OCI-LY3 (cell line): Measurements from ENCODE around the gene CCDC154.

ENCODE experiments used
- H2AFZ ChIP-seq: fragments of 200-600, 300-600 bp; shearing (Covaris generic); 2 replicates; pipeline ENCODE4 v1.6.0; 2014; ENCODE audit warnings: antibody characterized with exemption, low read depth, low read length
- H3K27ac ChIP-seq: fragments of 200-600, 300-600 bp; sonication (generic); 2 replicates; pipeline ENCODE4 v1.5.1; 2014; ENCODE audit warnings: mild to moderate bottlenecking, low read length, moderate library complexity, mixed read lengths
- H3K27me3 ChIP-seq: fragments of 200-600, 300-600 bp; sonication (generic); 2 replicates; pipeline ENCODE4 v1.6.1; 2014; ENCODE audit warnings: low read depth, low read length, mixed read lengths
- H3K36me3 ChIP-seq: fragments of 200-600, 300-600 bp; sonication (generic); replicated peaks from 2 replicates; pipeline ENCODE3; 2014; ENCODE audit warnings: low read depth, low read length, mixed read lengths
- H3K4me1 ChIP-seq: fragments of 300-600, 200-600 bp; sonication (generic); 2 replicates; pipeline ENCODE4 v1.6.1; 2014; ENCODE audit warnings: low read length, mixed read lengths
- H3K4me2 ChIP-seq: fragments of 200-600, 300-600 bp; sonication (generic); 2 replicates; pipeline ENCODE4 v1.6.1; 2014; ENCODE audit warnings: low read length, mixed read lengths
- H3K4me3 ChIP-seq: fragments of 300-600, 200-600 bp; sonication (generic); 2 replicates; pipeline ENCODE4 v1.5.1; 2014; ENCODE audit warnings: antibody characterized with exemption, mild to moderate bottlenecking, low read length, moderate library complexity
- H3K79me2 ChIP-seq: fragments of 300-600, 200-600 bp; shearing (Covaris generic); 2 replicates; pipeline ENCODE4 v1.6.1; 2014; ENCODE audit warnings: mild to moderate bottlenecking, low read length, mixed read lengths
- H3K9ac ChIP-seq: fragments of 300-600, 200-600 bp; shearing (Covaris generic); 2 replicates; pipeline ENCODE4 v1.6.0; 2014; ENCODE audit warnings: mild to moderate bottlenecking, low read length, moderate library complexity
- H3K9me3 ChIP-seq: fragments of 200-600, 300-600 bp; shearing (Covaris generic); 2 replicates; pipeline ENCODE4 v1.6.1; 2014; ENCODE audit warnings: low read length, mixed read lengths; ENCODE audit not compliant: insufficient read depth
- H4K20me1 ChIP-seq: fragments of 200-600, 300-600 bp; sonication (generic); 2 replicates; pipeline ENCODE4 v1.6.1; 2016; ENCODE audit warnings: low read length, mixed read lengths; ENCODE audit not compliant: insufficient read depth
- EZH2phosphoT487 ChIP-seq: fragments of 200-600 bp; shearing (Covaris generic); IDR thresholded peaks from 2 replicates; pipeline ENCODE4 v1.6.1; 2018; ENCODE audit warnings: antibody characterized with exemption, mixed run types, low read depth
- TF ChIP-seq, protein P1 (sequence below): fragments of 200-600, 300-600 bp; sonication (generic); IDR thresholded peaks from 2 replicates; pipeline ENCODE4 v1.5.1; 2014; ENCODE audit warnings: antibody characterized with exemption, low read length, low read depth

CCDC154 gene

DNA sequence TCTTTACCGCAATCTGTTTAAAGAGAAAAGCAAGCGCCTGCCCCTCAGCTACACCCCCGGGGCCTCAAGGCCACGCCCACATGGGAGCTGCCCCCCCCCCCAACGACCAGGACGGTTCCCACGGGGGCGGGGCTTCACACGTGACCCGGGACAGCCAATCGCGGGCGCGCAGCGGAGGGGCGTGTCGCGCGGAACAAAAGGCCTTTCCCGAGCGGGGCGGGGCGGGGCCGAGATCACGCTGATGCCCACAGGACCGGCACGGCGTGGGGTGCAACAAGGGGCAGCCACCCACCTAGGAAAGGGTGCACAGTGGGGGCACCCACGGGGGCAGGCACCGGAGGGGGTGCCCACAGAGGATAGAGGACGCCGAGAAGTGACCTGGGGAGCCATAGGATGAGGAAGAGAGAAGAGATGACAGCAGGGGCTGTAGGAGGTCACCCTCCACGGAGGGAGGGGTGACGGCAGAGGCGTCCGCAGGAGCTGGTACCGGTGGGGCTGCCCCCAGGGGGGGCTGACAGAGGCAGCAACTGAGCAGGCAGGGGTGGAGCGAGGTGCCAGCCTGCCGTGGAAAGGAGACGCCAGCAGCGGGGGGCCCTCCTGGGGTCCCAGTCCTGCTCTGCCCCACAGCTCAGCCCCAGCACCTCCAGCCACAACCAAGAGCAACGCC lies 36.1 kb downstream of the CCDC154 start:
- H4K20me1 ChIP-seq, result peaks cover 43% of the 10 kb centered on the region
- H3K4me3 ChIP-seq, result peak overlapping the region; percentile 80
- H2AFZ ChIP-seq, result no peak overlapping the region
- no peak overlapping the region for H3K27ac ChIP-seq
- H3K36me3 ChIP-seq, result peaks cover 15% of the 10 kb centered on the region
- peaks cover 7% of the 10 kb centered on the region; the same call in 1 of the 2 replicates for H3K4me1 ChIP-seq
- no peaks in the 10 kb centered on the region for H3K27me3 ChIP-seq
- H3K9ac ChIP-seq, result no peak overlapping the region; the same call in 1 of the 2 replicates
- peak overlapping the region; percentile 82 for H3K4me2 ChIP-seq
- TF ChIP-seq, protein P1, sequence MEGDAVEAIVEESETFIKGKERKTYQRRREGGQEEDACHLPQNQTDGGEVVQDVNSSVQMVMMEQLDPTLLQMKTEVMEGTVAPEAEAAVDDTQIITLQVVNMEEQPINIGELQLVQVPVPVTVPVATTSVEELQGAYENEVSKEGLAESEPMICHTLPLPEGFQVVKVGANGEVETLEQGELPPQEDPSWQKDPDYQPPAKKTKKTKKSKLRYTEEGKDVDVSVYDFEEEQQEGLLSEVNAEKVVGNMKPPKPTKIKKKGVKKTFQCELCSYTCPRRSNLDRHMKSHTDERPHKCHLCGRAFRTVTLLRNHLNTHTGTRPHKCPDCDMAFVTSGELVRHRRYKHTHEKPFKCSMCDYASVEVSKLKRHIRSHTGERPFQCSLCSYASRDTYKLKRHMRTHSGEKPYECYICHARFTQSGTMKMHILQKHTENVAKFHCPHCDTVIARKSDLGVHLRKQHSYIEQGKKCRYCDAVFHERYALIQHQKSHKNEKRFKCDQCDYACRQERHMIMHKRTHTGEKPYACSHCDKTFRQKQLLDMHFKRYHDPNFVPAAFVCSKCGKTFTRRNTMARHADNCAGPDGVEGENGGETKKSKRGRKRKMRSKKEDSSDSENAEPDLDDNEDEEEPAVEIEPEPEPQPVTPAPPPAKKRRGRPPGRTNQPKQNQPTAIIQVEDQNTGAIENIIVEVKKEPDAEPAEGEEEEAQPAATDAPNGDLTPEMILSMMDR, result no peak
- TF ChIP-seq EZH2phosphoT487, result no peak
- H3K79me2 ChIP-seq, result peaks cover 28% of the 10 kb centered on the region
- H3K9me3 ChIP-seq, result no peaks in the 10 kb centered on the region

DNA sequence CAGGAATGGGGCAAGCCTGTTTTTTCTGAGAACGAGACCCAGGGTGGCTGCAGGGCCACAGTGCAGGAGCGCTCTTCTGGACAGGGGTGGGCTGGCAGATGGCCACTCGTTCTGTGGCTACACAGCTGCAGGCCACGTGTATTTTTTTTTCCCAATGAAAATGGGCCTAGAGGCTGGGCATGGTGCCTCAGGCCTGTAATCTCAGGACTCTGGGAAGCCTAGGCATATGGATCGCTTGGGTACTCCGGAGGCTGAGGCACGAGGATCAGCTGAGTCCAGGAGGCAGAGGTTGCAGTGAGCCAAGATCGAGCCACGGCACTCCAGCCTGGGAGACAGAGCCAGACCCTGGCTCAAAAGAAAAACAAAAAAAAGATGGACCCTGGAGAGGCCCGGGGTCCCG lies 36.6 kb downstream of the CCDC154 start:
- Histone ChIP-seq H3K4me3 (peak overlapping the region; percentile 80), H3K4me1 (peaks cover 7% of the 10 kb centered on the region; the same call in 1 of the 2 replicates), H3K9me3 (no peaks in the 10 kb centered on the region), H4K20me1 (peaks cover 42% of the 10 kb centered on the region), H3K27me3 (no peaks in the 10 kb centered on the region), H3K79me2 (peaks cover 31% of the 10 kb centered on the region), H3K4me2 (peak overlapping the region; percentile 82), H3K27ac (no peak overlapping the region), H3K36me3 (peaks cover 19% of the 10 kb centered on the region), H3K9ac (no peak overlapping the region), H2AFZ (no peak overlapping the region)
- TF ChIP-seq EZH2phosphoT487, result no peak
- TF ChIP-seq, protein P1, result no peak

DNA sequence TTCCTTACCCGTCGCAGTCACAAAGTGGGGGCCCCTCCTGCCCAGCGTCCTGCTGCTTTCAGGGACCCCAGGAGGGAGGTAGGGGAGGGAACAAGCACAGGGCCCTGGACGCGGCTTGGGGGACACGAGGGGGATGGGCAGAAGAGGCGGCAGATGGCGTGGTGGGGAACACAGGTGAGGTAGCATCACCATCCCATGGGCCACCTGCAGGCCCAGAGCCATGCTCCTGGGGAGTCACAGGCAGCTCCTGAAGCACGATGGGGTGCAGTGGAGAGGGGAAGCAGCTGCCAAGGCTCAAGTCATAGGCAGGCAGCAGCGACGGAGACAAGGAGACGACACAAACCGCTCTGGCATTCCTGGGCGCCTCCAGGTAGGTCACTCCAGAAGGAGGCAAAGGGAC lies 40.6 kb downstream of the CCDC154 start:
- H3K4me2 ChIP-seq, result no peak overlapping the region
- H3K4me1 ChIP-seq, result peaks cover 7% of the 10 kb centered on the region; the same call in 1 of the 2 replicates
- no peak overlapping the region for H3K9ac ChIP-seq
- no peaks in the 10 kb centered on the region for H3K9me3 ChIP-seq
- no peak overlapping the region for H2AFZ ChIP-seq
- peaks cover 31% of the 10 kb centered on the region for H4K20me1 ChIP-seq
- H3K36me3 ChIP-seq, result peaks cover 11% of the 10 kb centered on the region
- TF ChIP-seq, protein P1, result no peak
- TF ChIP-seq EZH2phosphoT487, result no peak
- H3K27ac ChIP-seq, result no peak overlapping the region
- no peaks in the 10 kb centered on the region for H3K27me3 ChIP-seq
- peaks cover 29% of the 10 kb centered on the region for H3K79me2 ChIP-seq
- H3K4me3 ChIP-seq, result no peak overlapping the region

DNA sequence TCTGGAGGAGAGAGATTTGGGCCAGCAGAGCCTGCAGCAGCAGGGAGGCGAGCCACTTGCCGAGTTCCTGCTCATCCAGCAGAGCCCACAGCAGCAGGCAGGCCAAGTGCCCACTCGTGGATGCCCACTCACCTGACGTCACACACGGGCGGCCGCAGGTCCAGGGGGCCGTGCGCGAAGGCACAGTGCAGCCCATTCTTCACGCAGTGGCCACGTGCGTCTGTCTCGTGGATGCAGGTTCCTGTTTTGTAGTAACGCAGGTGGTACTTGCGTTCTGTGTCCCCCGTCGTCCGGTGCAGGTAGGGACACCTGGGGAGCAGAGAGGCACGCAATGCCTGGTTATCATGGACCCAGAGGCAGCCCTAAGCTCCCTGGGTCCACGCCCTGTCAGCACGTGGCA lies 41.3 kb downstream of the CCDC154 start:
- TF ChIP-seq EZH2phosphoT487, result no peak
- TF ChIP-seq, protein P1, result no peak
- no peak overlapping the region for H2AFZ ChIP-seq

More for the DNA sequence above, 41.3 kb downstream of the CCDC154 start:
- Histone ChIP-seq H3K79me2 (peaks cover 24% of the 10 kb centered on the region), H3K27ac (no peak overlapping the region), H4K20me1 (peaks cover 26% of the 10 kb centered on the region), H3K27me3 (no peaks in the 10 kb centered on the region), H3K4me1 (0 out of 2 replicates have a peak, but pooled peaks cover 3% of the 10 kb centered on the region), H3K36me3 (peaks cover 11% of the 10 kb centered on the region), H3K4me2 (no peak overlapping the region), H3K4me3 (no peak overlapping the region), H3K9ac (no peak overlapping the region), H3K9me3 (no peaks in the 10 kb centered on the region)
